Measurements from ENCODE around the gene ETS2. TPM values are rescaled to one million over a fixed set of nuclear protein-coding genes. Genes with fewer than 3 reads are reported as not detected.

Gene ETS2
- total RNA-seq, 2 donors from 2014 or later, result 87.3 to 92.3 TPM

DNA sequence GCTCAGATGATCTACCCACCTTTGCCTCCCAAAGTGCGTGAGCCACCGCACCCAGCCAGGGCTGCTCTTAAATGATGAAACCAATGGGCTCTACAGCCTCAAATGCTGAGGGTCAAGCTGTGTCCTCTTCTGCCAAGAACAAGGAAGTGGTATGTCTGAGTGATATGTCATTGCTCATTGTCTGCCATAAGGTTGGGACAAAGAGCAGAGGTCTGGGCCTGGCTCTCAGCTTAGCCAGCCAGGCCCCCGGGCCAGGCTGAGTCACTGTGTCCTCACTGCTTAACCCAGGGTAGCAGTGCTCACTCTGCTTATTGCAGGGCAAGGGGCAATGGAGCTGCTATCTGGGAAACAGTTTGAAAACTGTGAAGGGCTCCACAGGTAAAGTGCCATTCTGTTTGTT, 8.3 kb upstream of the ETS2 start:
- no peak for DNase-seq (ENCODE audit: low spot score)
- intact Hi-C loops (cut with DNase I), result loop anchor here in 1 of 2 donors (10.0 kb wide), 1 partner anchor 53 kb away; no protein-coding TSS in a partner anchor

DNA sequence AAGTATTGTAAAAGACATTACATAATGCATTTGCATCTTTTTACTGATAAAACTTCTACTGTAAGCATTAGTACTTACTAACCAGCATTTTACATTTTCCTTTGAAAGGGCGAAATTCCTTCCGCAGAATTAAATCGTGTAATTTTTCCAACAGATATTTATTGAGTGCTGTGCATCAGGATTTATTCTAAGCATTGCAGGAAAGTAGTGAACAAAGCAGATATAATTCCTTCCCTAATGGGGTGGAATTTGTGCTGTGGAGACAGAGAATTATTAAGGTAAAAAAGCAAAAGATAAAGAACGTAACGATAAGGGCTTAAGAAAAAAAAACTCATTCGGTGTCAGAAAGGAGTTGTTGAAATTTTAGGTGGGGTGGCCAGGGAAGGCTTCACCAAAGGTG, 7.6 kb upstream of the ETS2 start:
- intact Hi-C loops (cut with DNase I), result loop anchor here in 1 of 2 donors (10.0 kb wide), 1 partner anchor 53 kb away; no protein-coding TSS in a partner anchor
- DNase-seq (ENCODE audit: low spot score), result no peak

DNA sequence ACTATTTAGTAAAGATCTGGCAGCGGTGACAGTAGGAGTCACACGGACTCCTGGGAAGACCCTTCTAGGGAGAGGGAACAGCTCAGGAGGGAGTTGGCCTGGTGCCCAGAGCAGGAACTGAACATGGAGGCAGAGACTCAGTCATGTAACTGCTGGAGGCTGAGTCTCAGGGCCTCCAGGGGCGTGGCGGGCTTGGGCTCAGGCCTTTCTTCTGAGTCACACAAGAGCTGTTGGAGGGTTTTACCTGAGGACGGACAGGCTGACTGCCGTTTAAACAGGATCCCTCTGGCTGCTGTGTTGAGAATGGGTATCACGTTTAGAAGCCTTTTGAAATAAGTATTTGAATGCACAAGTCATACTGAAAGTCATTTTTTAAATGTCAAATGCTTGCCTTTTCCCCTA, 7.2 kb upstream of the ETS2 start:
- intact Hi-C loops (cut with DNase I), result loop anchor here in 1 of 2 donors (10.0 kb wide), 1 partner anchor 54 kb away; no protein-coding TSS in a partner anchor
- no peak for DNase-seq (ENCODE audit: low spot score)

DNA sequence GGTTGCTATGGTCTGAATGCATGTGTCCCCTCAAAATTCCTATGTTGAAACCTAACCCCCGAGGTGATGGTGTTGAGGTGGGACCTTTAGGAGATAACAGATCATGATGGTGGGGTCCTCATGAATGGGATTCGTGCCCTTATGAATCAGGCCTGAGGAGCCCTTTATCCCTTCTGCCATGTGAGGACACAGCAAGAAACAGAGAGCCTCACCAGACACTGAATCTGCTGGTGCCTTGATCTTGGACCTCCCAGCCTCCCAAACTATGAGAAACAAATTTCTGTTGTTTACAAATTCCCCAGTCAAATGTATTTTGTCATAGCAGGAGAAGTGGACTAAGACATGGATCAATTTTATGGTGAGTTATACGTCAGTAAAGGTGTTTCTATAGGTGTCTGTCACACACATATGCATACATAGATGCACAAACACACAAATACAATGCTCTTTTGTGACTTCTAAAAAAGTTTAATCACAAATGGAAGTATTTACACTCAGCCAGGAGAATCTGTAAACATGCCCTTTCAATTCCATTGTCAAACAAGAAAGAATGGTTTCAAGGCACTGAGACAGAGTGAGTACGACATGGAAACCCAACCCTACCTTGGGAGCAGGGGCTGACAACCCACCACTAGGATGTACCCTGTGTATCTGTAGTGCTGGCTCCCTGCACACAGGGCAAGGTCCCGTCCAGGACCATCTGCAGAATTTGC, 5.5 kb upstream of the ETS2 start:
- DNase-seq (ENCODE audit: low spot score), result no peak
- intact Hi-C loops (cut with DNase I), result loop anchor here (10.0 kb wide), 2 partner anchors 45 to 335 kb away; no protein-coding TSS in a partner anchor

DNA sequence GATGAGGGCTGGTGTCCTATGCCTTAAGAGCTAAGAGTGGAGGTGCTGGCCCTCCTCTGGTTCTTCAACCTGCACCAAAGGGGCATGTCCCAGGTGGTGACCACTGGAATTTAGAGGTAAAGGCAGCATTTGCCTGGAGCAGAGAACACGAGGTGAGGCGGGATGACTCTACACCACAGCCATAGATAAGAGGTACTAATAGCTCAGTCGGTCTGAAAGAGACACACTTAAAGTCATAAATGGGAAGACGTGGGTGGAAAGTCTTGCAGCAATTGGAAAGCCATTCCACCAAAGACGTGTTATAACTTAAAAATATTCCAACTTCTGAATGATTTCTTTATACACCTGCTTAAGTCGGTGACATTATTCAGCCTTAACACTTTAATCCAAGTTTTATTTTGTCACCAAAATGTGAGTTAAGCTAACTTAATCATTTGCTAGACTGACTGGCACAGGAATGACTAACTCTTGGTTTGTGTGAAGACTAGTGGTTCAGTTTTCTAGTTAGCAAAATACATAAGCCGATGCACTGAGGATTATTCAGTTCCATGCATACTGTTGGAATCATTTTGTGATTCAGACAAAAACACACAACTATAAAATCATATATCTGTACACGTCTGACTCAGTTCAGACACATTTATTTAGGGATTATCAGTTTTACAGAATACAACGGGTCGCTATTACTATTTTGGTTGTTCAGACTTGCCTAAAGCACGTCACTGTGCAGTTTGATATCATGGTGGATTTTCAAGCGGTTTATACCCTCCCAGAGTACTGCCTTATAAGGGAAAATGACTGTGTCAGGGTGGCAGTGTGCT, 4.6 kb upstream of the ETS2 start:
- intact Hi-C loops (cut with DNase I), result loop anchor here (10.0 kb wide), 2 partner anchors 46 to 334 kb away; no protein-coding TSS in a partner anchor
- DNase-seq (ENCODE audit: low spot score), result no peak

DNA sequence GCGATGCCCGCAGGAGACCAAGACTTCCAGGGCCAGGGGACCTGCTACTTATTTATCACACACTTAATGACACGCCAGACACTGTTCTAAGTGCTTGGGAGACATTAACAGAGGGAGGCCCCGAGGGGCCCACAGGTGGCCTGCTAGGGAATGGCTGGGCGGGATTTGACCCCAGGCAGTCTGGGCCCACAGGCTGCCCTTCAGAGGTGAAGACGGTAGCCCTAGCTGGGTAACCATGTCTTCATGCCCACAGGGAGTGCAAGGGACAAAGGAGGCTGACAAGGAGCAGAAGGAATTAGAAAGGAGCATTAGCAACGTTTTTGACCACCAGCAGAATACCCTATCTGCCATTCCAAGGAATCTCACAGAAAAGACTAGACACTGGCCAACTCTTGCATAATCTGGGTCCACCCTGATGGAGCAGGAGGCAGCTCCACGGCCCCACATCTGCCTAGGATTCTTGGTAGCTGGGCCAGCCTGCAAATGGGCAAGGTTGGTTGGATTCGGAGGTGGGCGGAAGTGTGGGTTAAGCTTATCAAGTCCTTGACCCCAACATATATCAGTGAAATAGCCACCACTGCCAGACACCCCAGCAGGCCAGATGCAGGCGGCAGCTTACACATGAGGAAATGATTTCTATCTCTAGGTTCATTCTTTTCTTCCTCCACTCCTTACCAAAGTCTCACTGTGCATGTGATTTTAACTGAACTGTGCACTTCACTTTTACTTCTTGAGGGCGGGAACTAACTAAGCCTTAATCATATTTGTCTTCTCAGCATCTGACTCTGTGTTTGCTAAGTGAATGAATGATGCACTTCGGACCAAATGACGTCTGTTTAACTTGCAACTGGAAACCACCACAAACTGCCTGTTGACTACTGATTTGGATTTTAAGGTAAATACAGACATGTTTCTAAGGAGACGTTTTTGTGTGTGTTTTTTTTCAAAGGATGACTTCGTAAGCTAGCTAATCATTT, 3.4 kb upstream of the ETS2 start:
- DNase-seq (ENCODE audit: low spot score), result no peak
- intact Hi-C loops (cut with DNase I), result loop anchor here (10.0 kb wide), 2 partner anchors 48 to 332 kb away; no protein-coding TSS in a partner anchor

DNA sequence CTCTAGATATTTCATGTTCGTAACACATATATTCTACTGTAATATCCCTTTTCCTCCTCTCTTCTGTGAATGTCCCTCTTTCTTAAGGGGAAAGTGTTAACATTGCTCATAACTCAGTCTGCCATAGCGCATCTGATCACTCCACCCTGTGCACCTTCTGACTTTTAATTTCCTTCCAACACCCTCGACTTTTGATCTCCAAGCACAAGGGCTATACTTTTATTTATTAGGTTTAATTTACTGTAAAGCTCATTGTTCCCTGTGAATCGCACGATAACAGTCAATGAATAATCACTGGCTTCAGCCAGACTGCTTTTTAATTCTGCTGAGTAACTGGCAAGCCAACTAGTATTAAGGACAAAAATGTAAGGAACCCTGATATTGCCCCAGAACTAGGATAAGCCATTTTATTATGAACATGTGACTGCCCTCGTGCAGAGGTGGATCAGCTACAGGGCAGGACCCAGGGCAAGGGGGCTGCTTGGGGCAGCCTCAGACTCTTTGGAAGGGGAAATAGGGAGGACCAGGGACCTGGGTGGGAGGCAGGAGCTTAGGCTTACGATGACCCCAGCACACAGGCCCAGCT, 2.6 kb upstream of the ETS2 start:
- no peak for DNase-seq (ENCODE audit: low spot score)
- intact Hi-C loops (cut with DNase I), result loop anchor here (10.0 kb wide), 2 partner anchors 48 to 332 kb away; no protein-coding TSS in a partner anchor

DNA sequence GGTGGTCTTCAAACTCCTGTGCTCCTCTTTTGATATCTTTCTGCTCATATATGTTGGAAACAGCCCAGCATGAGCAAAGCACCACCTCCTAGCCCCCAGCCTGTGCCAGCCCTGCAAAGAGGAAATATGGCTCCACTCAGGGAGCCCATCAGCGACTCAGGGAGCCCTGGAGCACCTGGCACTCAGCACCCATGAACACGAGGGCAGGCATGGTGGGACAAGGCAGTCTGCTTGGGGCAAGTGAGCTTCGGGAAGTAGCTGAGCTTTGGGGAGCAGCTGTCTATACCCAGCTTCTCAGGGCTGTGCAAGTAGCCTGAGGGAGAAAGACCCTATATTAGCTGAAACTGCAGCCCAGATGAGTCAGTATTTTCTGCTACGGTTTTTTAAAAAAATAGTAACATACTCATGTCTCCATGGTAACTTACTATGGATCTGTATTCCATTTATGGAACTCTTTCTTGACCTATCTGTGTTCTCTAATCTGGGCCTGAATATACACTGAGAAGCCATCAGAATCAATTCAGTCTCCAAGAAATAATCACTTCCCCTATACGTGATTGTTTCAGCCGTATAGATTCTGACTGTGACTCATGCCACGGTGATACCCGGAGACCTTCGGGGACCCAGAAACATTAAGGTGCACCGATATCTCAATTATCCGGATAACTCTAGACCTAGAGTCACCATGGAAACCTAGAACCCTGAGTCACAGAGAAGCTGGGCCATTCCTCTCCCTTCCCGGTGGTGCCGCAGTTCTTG, 1.5 kb upstream of the ETS2 start:
- intact Hi-C loops (cut with DNase I), result loop anchor here (10.0 kb wide), 2 partner anchors 49 to 331 kb away; no protein-coding TSS in a partner anchor
- no peak for DNase-seq (ENCODE audit: low spot score)

DNA sequence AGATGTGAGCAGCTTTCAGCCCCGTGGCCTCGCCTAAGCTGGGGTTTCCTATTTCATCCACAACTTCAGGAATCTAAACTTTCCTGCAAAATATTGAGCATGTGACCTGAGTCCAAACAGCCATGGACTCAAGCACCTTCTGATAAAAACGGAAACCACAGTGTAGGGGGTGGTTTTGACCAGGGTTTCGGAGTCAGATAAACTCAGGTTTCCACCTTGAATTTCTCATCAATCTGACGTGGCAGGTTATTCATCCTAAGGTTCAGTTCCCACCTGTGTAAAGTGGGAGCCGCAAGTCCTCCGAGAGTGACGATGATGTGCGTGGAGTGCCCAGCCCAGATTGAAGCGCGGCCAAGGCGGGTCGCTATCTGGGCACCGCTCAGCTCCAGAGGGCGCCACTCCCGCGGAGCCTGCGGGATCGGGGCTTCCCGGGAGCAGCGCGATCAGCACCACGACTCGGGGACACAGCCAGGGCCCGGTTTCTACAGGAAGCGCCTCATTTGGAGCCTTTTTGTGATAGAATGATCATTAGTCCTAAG, 871 bp upstream of the ETS2 start:
- DNase-seq (ENCODE audit: low spot score), result peak; percentile 93
- intact Hi-C loops (cut with DNase I), result loop anchor here (10.0 kb wide), 2 partner anchors 50 to 330 kb away; no protein-coding TSS in a partner anchor

DNA sequence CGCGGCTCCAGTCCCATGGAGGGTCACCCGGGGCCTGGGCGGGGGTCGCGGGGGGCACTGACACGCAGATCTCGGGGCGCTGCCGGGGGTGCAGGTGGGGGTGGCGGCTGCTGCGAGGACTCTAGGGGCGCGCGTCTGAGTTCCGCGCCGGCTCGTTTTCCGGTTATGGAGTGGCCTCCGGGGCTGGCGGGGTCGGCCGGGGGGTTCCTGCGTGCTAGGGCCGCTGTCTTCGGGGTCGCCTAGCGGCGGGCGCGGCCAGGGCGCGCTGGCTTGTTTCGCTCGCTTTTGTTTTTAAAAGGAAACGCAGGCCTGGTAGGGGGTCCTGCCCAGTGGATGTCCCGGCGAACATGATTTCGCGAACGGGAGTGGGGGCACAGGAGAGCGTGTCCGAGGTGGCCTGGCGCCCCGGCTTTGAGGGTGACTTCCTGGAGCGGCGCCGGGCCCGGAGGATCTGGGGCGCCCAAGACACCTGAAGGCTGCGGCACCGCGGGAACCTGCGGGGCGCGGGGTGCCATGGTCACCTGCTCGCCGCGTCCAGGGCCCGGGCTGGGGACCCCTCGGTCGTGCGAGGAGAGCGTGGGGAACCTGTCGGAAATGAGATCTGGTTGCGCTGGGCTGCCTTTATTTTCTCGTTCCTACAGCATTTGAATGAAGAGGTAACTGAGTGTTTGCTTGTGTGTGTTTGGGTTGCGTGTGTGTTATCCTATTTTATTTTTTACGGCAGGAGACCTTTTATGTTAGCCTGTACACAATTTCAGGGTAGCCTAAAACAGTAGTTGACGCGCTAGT, 618 bp downstream of the ETS2 start:
- DNase-seq (ENCODE audit: low spot score), result peak; percentile 83
- intact Hi-C loops (cut with DNase I), result loop anchor here (10.0 kb wide), 2 partner anchors 52 to 328 kb away; no protein-coding TSS in a partner anchor

DNA sequence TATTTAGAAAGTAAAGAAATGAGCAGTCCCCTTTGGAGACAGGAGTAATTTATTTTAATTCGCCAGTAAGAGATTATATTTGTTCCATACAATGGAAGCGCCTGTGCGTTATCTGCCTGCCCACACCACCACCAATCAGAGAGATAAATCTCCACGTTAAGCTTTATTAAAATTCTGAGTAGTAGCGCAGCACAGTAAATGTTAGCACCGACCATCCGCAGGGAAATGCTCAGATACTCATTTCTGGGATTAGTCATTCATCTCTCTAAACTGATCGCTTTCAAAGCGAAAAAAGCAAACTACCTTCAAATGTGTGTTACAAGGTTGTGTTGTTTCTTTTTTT, 1.2 kb downstream of the ETS2 start:
- intact Hi-C loops (cut with DNase I), result loop anchor here (10.0 kb wide), 2 partner anchors 52 to 328 kb away; no protein-coding TSS in a partner anchor
- no peak for DNase-seq (ENCODE audit: low spot score)

DNA sequence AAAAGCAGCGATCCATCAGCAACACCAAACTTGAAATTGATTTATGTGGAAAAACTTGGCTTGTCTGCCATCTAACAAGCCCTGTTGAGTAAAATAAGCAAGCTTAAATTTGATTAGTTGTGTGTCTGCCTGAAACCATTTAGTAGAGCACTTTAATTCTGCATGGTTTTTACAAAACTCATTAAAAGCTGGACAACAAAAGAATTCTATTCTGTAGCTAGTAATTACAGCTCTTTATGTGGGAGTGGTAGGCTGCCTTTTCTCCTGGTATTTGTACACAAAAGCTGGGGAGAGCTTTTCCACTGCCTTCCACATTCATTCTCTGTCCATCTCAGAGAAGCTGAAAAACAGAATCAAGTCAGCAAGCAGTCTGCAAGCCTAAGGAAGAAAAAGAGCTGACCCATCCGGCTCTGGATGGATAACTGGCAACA, 1.7 kb downstream of the ETS2 start:
- intact Hi-C loops (cut with DNase I), result loop anchor here (10.0 kb wide), 2 partner anchors 53 to 327 kb away; no protein-coding TSS in a partner anchor
- no peak for DNase-seq (ENCODE audit: low spot score)

DNA sequence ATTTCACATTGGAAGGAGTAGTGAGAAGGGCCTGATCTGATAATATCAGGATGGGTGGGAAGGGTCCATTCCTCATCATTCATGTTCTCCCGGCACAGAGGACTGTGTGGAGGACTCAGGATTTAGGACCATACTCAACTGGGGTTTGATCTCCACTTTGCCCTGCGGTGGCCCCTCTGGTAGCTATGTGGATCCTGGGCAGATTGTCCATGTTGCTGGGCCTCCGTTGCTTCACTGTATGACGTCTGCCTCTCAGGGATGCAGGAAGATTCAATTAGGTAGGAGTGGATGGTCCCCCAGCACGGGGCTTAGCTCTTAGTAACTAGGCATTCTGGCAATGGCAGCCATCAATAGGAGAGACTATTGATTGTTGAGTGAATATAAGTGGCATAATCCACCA, 2.3 kb downstream of the ETS2 start:
- intact Hi-C loops (cut with DNase I), result loop anchor here (10.0 kb wide), 2 partner anchors 53 to 327 kb away; no protein-coding TSS in a partner anchor
- peak; percentile 82 for DNase-seq (ENCODE audit: low spot score)

DNA sequence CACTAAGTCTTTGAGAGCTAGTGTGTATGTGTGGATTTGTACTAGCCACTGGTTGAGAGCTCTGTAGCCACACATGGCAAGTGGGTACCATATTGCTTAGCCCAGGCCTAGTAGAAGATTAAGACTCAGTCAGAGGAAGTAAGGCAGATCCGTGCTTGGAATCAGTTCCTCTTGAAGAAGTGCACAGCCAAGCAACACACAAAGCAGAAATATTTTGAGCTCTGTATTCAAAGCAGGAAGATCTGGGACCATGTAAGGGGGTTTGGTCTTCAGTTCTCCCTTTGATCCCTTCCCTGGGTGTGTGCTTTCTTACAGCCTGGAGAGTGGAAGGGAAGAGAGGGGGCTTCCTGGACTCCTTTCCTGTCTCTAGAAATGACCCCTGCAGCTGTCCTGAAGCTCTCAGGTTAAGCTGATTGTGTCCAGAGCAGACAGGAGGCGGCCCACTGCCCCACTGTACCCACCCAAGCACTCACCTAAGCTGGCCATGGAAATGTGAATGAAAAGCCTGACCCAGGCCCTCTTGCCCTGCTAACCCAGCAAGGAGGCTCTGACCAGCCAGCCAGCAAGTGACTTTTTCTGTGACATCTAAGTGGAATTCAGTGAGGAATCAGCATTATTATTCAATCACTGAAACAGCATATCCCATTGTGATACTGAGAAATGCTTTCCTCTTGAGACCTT, 3.6 kb downstream of the ETS2 start:
- intact Hi-C loops (cut with DNase I), result loop anchor here (10.0 kb wide), 2 partner anchors 55 to 325 kb away; no protein-coding TSS in a partner anchor
- no peak for DNase-seq (ENCODE audit: low spot score)

DNA sequence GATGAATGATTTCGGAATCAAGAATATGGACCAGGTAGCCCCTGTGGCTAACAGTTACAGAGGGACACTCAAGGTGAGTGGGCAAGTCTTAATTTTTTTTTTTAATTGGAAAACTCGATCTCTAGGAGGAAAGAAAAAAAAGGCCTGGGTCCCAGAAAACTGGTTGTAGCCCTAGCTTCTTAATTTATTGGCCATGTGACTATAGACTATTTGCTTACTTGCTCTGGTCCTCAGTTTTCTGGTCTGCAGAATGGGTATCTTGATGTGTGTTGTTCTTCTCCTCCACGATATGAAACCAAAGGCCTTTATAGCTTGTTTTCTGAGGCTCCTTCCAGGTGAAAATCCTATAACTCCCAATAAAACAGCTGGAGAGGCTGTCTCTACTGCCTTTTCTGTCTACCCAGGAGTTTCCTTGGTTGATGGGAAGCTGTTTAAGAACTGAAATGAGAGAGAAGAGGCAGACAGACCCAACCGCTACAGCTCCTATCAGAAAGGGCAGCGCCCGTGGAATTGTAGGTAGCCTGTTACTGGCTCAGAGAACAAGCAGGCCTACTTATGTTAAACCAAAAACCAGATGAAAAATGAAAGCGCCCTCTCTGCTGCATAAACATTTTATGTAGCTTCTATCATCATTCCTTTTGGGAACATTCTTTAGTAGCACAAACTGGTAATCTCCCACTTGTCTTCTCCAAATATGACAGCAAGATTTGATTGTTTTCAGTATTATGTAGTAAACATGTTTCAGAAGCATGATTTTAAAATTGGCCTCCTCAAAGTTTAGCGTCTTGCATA, 4.5 kb downstream of the ETS2 start:
- intact Hi-C loops (cut with DNase I), result loop anchor here in 1 of 2 donors (10.0 kb wide), 1 partner anchor 295 kb away; no protein-coding TSS in a partner anchor
- DNase-seq (ENCODE audit: low spot score), result no peak

Measured in posterior vena cava (tissue), 2 donors.